Astrocyte of the cerebellum (primary cell): ENCODE results near the gene TSHR.

ENCODE experiments used
- DNase-seq: peaks from one replicate; pipeline ENCODE4 v3.0.0-alpha.2; 2011; ENCODE audit warnings: low read depth
- H3K4me3 ChIP-seq: 2 replicates; pipeline ENCODE4 v1.5.1; 2011; ENCODE audit warnings: mild to moderate bottlenecking, low read depth, low read length, moderate library complexity
- in situ Hi-C: cut with HindIII; loops from 2 replicates; pipeline ENCODE4 v1.10.0; 2017; ENCODE audit warnings: low sequenced_read_pairs
- TF ChIP-seq, protein P1 (sequence below): IDR thresholded peaks from 2 replicates; pipeline ENCODE4 v1.5.1; 2012; ENCODE audit warnings: low read length, low read depth, moderate library complexity, mild to moderate bottlenecking; ENCODE audit errors: missing control alignments

The TSHR gene

DNA sequence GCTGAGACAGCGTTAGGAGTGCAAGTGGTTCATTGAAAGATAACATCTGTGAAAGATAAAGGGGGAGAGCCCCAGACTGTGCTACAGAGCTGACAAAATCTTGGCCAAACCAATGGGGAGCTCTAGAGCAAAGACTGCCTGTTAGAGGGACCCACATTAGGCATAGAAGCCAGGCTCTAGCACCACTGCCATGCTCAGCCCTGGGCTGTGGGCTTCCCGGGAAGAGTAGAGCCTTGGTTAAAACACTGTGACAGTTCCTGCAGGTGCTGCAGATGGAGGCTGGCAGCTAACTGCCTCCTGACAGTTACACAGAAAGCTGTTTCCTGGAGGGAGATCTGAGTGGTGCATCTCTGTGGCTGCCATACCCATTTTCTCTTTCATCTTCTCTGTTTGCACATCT is 23.0 kb downstream of the TSHR start:
- in situ Hi-C loops: no loop called here
- no peak for DNase-seq
- no peak overlapping the region for H3K4me3 ChIP-seq
- TF ChIP-seq, protein P1, sequence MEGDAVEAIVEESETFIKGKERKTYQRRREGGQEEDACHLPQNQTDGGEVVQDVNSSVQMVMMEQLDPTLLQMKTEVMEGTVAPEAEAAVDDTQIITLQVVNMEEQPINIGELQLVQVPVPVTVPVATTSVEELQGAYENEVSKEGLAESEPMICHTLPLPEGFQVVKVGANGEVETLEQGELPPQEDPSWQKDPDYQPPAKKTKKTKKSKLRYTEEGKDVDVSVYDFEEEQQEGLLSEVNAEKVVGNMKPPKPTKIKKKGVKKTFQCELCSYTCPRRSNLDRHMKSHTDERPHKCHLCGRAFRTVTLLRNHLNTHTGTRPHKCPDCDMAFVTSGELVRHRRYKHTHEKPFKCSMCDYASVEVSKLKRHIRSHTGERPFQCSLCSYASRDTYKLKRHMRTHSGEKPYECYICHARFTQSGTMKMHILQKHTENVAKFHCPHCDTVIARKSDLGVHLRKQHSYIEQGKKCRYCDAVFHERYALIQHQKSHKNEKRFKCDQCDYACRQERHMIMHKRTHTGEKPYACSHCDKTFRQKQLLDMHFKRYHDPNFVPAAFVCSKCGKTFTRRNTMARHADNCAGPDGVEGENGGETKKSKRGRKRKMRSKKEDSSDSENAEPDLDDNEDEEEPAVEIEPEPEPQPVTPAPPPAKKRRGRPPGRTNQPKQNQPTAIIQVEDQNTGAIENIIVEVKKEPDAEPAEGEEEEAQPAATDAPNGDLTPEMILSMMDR: no peak

DNA sequence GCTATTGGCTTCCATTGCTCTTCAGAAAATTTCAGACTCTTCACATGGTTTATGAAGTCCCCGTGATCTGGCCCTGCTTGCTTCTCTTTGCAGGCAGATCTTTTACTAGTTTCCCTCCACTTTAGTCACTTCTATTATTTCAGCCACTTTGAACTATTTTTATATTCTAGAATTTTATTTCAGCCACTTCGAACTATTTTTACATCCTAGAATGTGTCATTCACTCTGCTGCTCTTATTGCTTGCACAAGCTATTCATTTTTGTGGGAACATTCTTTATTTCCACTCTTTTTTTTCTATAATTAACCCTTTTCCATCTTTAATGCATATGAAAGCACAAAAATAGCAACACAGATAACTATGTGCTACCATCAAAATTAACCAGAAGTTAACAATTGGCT is 24.5 kb downstream of the TSHR start:
- in situ Hi-C loops: no loop called here
- no peak overlapping the region for H3K4me3 ChIP-seq
- TF ChIP-seq, protein P1: no peak
- DNase-seq: no peak

DNA sequence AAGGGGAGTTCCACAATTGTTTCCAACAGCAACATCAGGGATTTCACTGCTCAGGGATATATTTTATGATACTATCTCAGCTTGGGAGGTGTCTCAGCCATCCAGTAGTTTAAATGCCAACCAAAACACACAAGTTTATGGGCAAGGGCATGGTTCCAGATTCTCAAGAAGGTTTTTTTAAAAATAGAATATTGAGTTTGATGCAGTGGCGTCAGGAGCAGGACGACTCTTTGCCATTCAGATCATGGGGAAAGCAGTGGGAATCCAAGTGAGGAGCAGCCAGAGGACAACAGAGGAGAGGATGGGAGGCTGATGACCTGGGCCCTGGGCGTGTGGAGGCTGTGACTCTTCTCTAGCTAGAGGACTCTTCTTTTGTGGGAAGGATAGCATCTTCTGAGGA is 25.7 kb downstream of the TSHR start:
- in situ Hi-C loops: no loop called here
- H3K4me3 ChIP-seq: no peak overlapping the region
- TF ChIP-seq, protein P1: no peak
- DNase-seq: no peak

DNA sequence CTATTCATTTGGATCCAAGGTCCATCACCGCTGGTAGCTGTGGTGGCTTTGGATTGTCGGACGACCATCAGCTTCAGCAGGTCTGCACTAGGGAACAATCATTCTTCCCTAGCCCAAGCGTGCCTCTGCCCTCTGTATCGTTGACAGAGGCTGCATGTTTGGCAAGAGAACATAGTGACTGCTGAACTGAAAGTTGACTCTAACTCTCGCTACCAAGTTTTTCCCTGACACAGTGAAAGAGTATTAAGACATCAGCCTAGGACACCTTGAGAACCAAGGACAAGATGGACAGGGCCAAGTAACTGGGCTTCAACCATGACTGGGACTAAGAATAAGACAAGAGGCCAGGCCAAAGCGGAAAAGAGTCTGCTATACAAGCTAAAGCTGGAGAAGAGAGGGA is 26.3 kb downstream of the TSHR start:
- TF ChIP-seq, protein P1: no peak
- H3K4me3 ChIP-seq: no peak overlapping the region
- in situ Hi-C loops: no loop called here
- no peak for DNase-seq

DNA sequence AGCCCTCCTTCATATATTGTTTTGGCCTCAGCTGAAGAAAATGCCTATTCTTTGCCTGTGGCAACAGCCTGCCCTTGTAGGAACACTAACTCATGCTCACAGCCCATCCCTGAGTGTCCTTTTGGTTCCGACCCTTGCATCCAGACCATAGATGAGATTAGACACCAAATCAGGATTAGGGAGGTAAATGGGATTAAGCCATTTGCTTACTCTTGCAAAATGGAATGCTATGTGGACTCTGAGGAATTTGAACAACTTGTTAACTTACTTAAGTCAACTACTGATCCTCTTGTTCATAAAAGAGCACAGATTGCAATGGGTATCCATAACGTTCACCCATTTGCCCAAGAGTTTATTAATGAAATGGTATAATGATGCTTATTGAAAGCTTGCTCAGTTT is 27.3 kb downstream of the TSHR start:
- TF ChIP-seq, protein P1: no peak
- in situ Hi-C loops: no loop called here
- no peak overlapping the region for H3K4me3 ChIP-seq
- DNase-seq: no peak

DNA sequence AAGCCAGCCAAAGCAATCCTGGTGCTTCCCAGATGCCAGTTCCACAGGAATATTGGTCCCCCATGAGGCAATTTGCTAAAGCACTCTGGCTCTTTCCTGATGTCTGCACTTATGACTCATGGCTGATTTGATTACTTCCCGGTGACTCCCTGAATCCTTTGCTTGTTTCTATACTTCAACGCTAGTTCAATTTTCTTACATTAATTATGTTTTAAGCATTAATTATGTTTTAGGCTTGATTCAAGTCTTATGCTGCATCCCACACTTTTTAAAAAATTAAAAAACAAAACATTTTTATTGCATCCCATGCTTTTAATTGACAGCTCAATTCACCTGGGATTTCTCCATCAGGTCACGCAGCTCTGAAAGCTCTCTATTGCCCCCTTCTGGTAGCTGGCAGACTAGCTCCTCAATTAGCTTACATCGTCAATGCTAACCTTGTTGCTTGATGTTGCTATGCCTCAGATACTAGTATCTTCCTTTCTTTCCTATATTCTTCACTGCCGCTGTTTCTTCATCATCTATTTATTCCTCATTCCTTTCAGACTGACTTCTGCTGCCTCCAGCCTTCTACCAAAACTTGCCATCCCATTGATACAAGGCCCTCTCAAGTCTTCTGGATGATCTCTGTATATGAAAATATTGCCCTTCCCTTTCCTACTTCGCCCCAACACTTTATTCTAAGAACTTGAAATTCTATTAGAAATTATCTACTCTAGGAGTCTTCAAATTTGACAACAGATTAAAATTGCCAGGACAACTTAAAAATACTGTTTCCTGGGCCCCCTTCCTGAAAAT is 32.0 kb downstream of the TSHR start:
- in situ Hi-C loops: no loop called here

More for the DNA sequence above, 32.0 kb downstream of the TSHR start:
- DNase-seq: peak; percentile 55
- no peak overlapping the region for H3K4me3 ChIP-seq
- TF ChIP-seq, protein P1: peak; percentile 95
